Right lobe of liver (tissue), 4 donors: ENCODE measurements around the gene THBS1.

Source experiments
- CTCF ChIP-seq, 4 donors: fragments of 200-600 bp in 3 of 4; fragments of 450-650 bp in 1 of 4; IDR thresholded peaks; one replicate each; pipeline versions ENCODE4 v1.5.1 to v1.8.0; 2016 to 2022; ENCODE audit warnings: antibody characterized with exemption in 4 of 4, mild to moderate bottlenecking in 2 of 4
- POLR2A ChIP-seq: fragments of 450-650 bp; IDR thresholded peaks from one replicate; pipeline ENCODE4 v1.6.1; 2017; ENCODE audit warnings: antibody characterized with exemption, mild to moderate bottlenecking
- donor health status: DM: no; HTN: no; CAD: no.
- donor health status: DM: no; HTN: no; CAD: no.
- donor health status: DM: no; HTN: yes; CAD: no.

DNA sequence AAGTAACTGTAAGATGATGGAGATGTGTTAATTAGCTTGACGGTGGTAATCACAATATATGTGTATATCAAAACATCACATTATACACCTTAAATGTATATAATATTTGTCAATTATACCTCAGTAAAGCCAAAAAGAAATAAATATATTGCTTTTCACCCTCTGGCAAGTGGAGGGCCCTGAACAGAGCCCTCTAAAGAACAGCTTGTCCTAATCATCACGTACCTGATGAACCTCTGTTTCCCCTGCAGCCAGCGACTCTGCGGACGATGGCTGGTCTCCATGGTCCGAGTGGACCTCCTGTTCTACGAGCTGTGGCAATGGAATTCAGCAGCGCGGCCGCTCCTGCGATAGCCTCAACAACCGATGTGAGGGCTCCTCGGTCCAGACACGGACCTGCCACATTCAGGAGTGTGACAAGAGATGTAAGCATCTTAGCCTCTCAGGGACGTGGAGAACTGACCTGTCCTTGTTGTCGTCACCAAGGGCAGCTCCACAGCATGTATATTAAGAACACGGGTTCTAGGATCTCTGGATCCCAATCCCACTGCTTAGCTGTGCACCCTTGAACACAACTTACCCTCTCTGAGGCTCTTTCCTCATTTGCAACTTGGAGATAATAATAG lies 6.3 kb downstream of the THBS1 start:
- TF ChIP-seq CTCF (IDR thresholded peaks at IDR 0.05) (no peak), POLR2A (no peak)
